Panc1 (cell line): ENCODE data around the gene PDYN.

ENCODE experiments used
- POLR2AphosphoS5 ChIP-seq: IDR thresholded peaks from 2 replicates; pipeline ENCODE4 v1.6.1; 2012; ENCODE audit warnings: mild to moderate bottlenecking, low read depth, low read length, moderate library complexity
- TF ChIP-seq, protein P1 (sequence below): fragments of 450-650 bp; IDR thresholded peaks from 2 replicates; pipeline ENCODE4 v1.5.1; 2017; ENCODE audit warnings: mild to moderate bottlenecking
- TF ChIP-seq, protein P2 (sequence below), 2 experiments: IDR thresholded peaks; 2 replicates each; pipeline ENCODE4 v1.6.1; 2011 to 2012; ENCODE audit warnings: low read depth in 2 of 2, control low read depth in 1 of 2, low read length in 1 of 2, mild to moderate bottlenecking in 1 of 2, moderate library complexity in 1 of 2; ENCODE audit not compliant: insufficient read depth in 1 of 2

DNA sequence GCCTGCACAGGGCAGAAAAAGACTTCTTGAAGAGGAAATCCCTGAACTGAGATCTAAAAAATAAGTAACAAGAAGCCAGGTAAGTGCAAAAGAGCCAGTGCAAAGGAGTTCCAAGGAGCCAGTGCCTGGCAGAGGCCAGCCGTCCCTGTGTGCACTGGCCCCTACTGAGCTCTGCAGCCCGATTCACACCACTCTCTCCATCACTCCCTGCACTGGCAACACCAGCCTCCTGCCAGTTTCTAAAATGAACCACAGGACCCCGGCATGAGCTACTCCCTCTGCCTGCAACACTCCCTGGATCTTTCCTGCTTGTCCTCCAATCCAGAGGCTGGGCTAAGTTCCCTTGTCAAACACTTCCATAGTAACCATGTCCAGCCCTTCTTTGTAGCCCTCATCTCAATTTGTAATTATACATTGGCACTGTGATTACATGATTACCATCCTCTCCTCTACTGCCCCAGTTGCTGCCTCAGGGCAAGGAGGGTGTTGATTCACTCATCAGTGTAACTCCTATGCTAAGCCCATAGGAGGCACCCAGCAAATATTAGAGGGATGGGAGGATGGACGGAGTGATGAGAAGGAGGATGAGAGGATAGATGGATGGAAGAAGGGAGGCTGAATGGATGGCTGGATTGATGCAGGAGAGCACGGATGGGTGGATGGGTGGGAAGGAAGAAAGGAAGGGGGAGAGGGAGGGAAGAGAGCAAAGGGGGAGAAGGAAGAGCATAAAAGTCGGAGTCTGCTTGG, 49.3 kb downstream of the PDYN start:
- TF ChIP-seq, protein P1, sequence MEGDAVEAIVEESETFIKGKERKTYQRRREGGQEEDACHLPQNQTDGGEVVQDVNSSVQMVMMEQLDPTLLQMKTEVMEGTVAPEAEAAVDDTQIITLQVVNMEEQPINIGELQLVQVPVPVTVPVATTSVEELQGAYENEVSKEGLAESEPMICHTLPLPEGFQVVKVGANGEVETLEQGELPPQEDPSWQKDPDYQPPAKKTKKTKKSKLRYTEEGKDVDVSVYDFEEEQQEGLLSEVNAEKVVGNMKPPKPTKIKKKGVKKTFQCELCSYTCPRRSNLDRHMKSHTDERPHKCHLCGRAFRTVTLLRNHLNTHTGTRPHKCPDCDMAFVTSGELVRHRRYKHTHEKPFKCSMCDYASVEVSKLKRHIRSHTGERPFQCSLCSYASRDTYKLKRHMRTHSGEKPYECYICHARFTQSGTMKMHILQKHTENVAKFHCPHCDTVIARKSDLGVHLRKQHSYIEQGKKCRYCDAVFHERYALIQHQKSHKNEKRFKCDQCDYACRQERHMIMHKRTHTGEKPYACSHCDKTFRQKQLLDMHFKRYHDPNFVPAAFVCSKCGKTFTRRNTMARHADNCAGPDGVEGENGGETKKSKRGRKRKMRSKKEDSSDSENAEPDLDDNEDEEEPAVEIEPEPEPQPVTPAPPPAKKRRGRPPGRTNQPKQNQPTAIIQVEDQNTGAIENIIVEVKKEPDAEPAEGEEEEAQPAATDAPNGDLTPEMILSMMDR, result no peak
- TF ChIP-seq POLR2AphosphoS5, result no peak
- TF ChIP-seq, protein P2, sequence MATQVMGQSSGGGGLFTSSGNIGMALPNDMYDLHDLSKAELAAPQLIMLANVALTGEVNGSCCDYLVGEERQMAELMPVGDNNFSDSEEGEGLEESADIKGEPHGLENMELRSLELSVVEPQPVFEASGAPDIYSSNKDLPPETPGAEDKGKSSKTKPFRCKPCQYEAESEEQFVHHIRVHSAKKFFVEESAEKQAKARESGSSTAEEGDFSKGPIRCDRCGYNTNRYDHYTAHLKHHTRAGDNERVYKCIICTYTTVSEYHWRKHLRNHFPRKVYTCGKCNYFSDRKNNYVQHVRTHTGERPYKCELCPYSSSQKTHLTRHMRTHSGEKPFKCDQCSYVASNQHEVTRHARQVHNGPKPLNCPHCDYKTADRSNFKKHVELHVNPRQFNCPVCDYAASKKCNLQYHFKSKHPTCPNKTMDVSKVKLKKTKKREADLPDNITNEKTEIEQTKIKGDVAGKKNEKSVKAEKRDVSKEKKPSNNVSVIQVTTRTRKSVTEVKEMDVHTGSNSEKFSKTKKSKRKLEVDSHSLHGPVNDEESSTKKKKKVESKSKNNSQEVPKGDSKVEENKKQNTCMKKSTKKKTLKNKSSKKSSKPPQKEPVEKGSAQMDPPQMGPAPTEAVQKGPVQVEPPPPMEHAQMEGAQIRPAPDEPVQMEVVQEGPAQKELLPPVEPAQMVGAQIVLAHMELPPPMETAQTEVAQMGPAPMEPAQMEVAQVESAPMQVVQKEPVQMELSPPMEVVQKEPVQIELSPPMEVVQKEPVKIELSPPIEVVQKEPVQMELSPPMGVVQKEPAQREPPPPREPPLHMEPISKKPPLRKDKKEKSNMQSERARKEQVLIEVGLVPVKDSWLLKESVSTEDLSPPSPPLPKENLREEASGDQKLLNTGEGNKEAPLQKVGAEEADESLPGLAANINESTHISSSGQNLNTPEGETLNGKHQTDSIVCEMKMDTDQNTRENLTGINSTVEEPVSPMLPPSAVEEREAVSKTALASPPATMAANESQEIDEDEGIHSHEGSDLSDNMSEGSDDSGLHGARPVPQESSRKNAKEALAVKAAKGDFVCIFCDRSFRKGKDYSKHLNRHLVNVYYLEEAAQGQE (IDR thresholded peaks at IDR 0.05; ENCODE audit: insufficient read depth in 1 of 2, low read depth in 2 of 2, low read length in 1 of 2), result no peak
